GM23338 (cell line): ENCODE results near the gene GCLM.
"Not testable (repeated sequence)": the region's sequence is repeated elsewhere in the genome, so short reads cannot be mapped to it uniquely, and the experiment has no call there.

Experiments used
- CREB1 ChIP-seq: fragments of 250-450 bp; sonication (Bioruptor Pico); IDR thresholded peaks from 2 replicates; pipeline ENCODE4 v1.5.0; 2020; ENCODE audit warnings: low read depth, mild to moderate bottlenecking, moderate library complexity
- CTCF ChIP-seq, 2 experiments: fragments of 200-600 bp in 1 of 2; sonication (generic) in 1 of 2; conservative IDR thresholded peaks; 2 replicates each; pipeline versions ENCODE4 v1.5.1 to v1.6.1; 2016 to 2017; ENCODE audit warnings: antibody characterized with exemption in 2 of 2, low read depth in 2 of 2, mild to moderate bottlenecking in 2 of 2, moderate library complexity in 1 of 2
- EZH2 ChIP-seq: fragments of 200-600 bp; sonication (generic); IDR thresholded peaks from one replicate; pipeline ENCODE4 v1.8.0; 2017; ENCODE audit warnings: antibody characterized with exemption, mild to moderate bottlenecking, low read depth; ENCODE audit not compliant: unreplicated experiment
- EZH2phosphoT487 ChIP-seq: fragments of 200-600 bp; sonication (generic); IDR thresholded peaks from one replicate; pipeline ENCODE4 v1.8.1; 2018; ENCODE audit warnings: antibody characterized with exemption; ENCODE audit not compliant: unreplicated experiment
- JUNB ChIP-seq: IDR thresholded peaks from one replicate; pipeline ENCODE4 v1.6.1; 2016; ENCODE audit warnings: antibody characterized with exemption; ENCODE audit not compliant: unreplicated experiment
- NANOG ChIP-seq: IDR thresholded peaks from 2 replicates; pipeline ENCODE4 v1.6.1; 2016; ENCODE audit warnings: antibody characterized with exemption, borderline replicate concordance
- POLR2AphosphoS5 ChIP-seq: IDR thresholded peaks from 2 replicates; pipeline ENCODE4 v1.6.1; 2016; ENCODE audit warnings: antibody characterized with exemption, low read depth
- REST ChIP-seq: IDR thresholded peaks from one replicate; pipeline ENCODE4 v1.6.1; 2018; ENCODE audit warnings: antibody characterized with exemption; ENCODE audit not compliant: unreplicated experiment
- ZNF331 ChIP-seq: fragments of 250-450 bp; sonication (Bioruptor Pico); IDR thresholded peaks from 2 replicates; pipeline ENCODE4 v1.5.0; 2020; ENCODE audit warnings: low read depth, mild to moderate bottlenecking, moderate library complexity

GRCh38 chr1:93910880-93911279 is 1.6 kb upstream of the GCLM start:
- TF ChIP-seq CTCF (conservative IDR thresholded peaks at IDR 0.05; ENCODE audit: low read depth in 2 of 2); EZH2; CREB1 (CRISPR knock-in tag); REST; POLR2AphosphoS5; EZH2phosphoT487; NANOG; ZNF331 (CRISPR knock-in tag); JUNB: not testable (repeated sequence)
